MM.1S (cell line): ENCODE data around the gene CREB3L1.

ENCODE experiments used
- DNase-seq: peaks from one replicate; pipeline ENCODE4 v3.0.0-alpha.2; 2015
- H2AFZ ChIP-seq: fragments of 300-600 bp; sonication (generic); 2 replicates; pipeline ENCODE4 v1.6.0; 2016; ENCODE audit warnings: antibody characterized with exemption, low read length
- H3F3A ChIP-seq: fragments of 300-600 bp; sonication (generic); 2 replicates; pipeline ENCODE4 v1.6.1; 2016; ENCODE audit warnings: mild to moderate bottlenecking, antibody characterized with exemption, low read length, moderate library complexity, mixed read lengths; ENCODE audit not compliant: insufficient read depth
- H3K27ac ChIP-seq: fragments of 300-600 bp; sonication (generic); 2 replicates; pipeline ENCODE4 v1.5.1; 2016; ENCODE audit warnings: mild to moderate bottlenecking, low read length
- H3K27me3 ChIP-seq: fragments of 300-600 bp; sonication (generic); replicated peaks from 2 replicates; pipeline ENCODE4 v1.6.0; 2016; ENCODE audit warnings: low read length; ENCODE audit not compliant: insufficient read depth
- H3K36me3 ChIP-seq: fragments of 300-600 bp; sonication (generic); replicated peaks from 2 replicates; pipeline ENCODE4 v1.6.1; 2016; ENCODE audit warnings: mild to moderate bottlenecking, low read length, mixed read lengths; ENCODE audit not compliant: insufficient read depth
- H3K4me1 ChIP-seq: fragments of 300-600 bp; sonication (generic); 2 replicates; pipeline ENCODE4 v1.6.1; 2016; ENCODE audit warnings: low read length, mixed read lengths
- H3K4me2 ChIP-seq: fragments of 300-600 bp; sonication (generic); 2 replicates; pipeline ENCODE4 v1.6.0; 2016; ENCODE audit warnings: low read depth, low read length
- H3K4me3 ChIP-seq: fragments of 300-600 bp; sonication (generic); 2 replicates; pipeline ENCODE4 v1.5.1; 2016; ENCODE audit warnings: low read length, mixed read lengths
- H3K79me2 ChIP-seq: fragments of 300-600 bp; sonication (generic); 2 replicates; pipeline ENCODE4 v1.6.1; 2016; ENCODE audit warnings: mixed run types, low read length, mixed read lengths
- H3K9ac ChIP-seq: fragments of 300-600 bp; sonication (generic); 2 replicates; pipeline ENCODE4 v1.6.1; 2016; ENCODE audit warnings: low read length, mixed read lengths
- H3K9me2 ChIP-seq: fragments of 300-600 bp; sonication (generic); replicated peaks from 2 replicates; pipeline ENCODE4 v1.6.1; 2016; ENCODE audit warnings: mild to moderate bottlenecking, low read length, mixed read lengths; ENCODE audit not compliant: insufficient read depth
- H3K9me3 ChIP-seq: fragments of 300-600 bp; sonication (generic); replicated peaks from 2 replicates; pipeline ENCODE4 v1.6.1; 2016; ENCODE audit warnings: mild to moderate bottlenecking, low read length, mixed read lengths; ENCODE audit not compliant: insufficient read depth
- H4K20me1 ChIP-seq: fragments of 300-600 bp; sonication (generic); 2 replicates; pipeline ENCODE4 v1.6.1; 2016; ENCODE audit warnings: mild to moderate bottlenecking, low read length, moderate library complexity, mixed read lengths; ENCODE audit not compliant: insufficient read depth
- EZH2 ChIP-seq: fragments of 300-600 bp; sonication (generic); optimal IDR thresholded peaks from 2 replicates; pipeline ENCODE3; 2017; ENCODE audit warnings: low read depth, mild to moderate bottlenecking, antibody characterized with exemption, low read length, mixed read lengths
- EZH2phosphoT487 ChIP-seq: fragments of 300-600 bp; sonication (generic); IDR thresholded peaks from 2 replicates; pipeline ENCODE4 v1.6.1; 2018; ENCODE audit warnings: antibody characterized with exemption, low read length
- TF ChIP-seq, protein P1 (sequence below): fragments of 300-600 bp; sonication (generic); IDR thresholded peaks from 2 replicates; pipeline ENCODE4 v1.5.1; 2016; ENCODE audit warnings: antibody characterized with exemption, low read length, mixed read lengths

The CREB3L1 gene

GRCh38 chr11:46264976-46265375 lies 12.5 kb upstream of the CREB3L1 start:
- no peak overlapping the region for H3K27ac ChIP-seq
- no peak overlapping the region for H3K9ac ChIP-seq
- no peaks in the 10 kb centered on the region for H3K9me2 ChIP-seq
- no peak overlapping the region for H2AFZ ChIP-seq
- no peaks in the 10 kb centered on the region for H3K4me1 ChIP-seq
- H4K20me1 ChIP-seq = no peaks in the 10 kb centered on the region
- H3K4me2 ChIP-seq = no peak overlapping the region
- DNase-seq = no peak
- no peaks in the 10 kb centered on the region for H3K36me3 ChIP-seq
- no peak overlapping the region for H3K4me3 ChIP-seq
- no peak for TF ChIP-seq EZH2phosphoT487
- TF ChIP-seq, protein P1, sequence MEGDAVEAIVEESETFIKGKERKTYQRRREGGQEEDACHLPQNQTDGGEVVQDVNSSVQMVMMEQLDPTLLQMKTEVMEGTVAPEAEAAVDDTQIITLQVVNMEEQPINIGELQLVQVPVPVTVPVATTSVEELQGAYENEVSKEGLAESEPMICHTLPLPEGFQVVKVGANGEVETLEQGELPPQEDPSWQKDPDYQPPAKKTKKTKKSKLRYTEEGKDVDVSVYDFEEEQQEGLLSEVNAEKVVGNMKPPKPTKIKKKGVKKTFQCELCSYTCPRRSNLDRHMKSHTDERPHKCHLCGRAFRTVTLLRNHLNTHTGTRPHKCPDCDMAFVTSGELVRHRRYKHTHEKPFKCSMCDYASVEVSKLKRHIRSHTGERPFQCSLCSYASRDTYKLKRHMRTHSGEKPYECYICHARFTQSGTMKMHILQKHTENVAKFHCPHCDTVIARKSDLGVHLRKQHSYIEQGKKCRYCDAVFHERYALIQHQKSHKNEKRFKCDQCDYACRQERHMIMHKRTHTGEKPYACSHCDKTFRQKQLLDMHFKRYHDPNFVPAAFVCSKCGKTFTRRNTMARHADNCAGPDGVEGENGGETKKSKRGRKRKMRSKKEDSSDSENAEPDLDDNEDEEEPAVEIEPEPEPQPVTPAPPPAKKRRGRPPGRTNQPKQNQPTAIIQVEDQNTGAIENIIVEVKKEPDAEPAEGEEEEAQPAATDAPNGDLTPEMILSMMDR = no peak
- TF ChIP-seq EZH2 = no peak
- H3F3A ChIP-seq = no peaks in the 10 kb centered on the region
- H3K27me3 ChIP-seq = no peaks in the 10 kb centered on the region
- H3K79me2 ChIP-seq = no peaks in the 10 kb centered on the region
- H3K9me3 ChIP-seq = no peaks in the 10 kb centered on the region

DNA sequence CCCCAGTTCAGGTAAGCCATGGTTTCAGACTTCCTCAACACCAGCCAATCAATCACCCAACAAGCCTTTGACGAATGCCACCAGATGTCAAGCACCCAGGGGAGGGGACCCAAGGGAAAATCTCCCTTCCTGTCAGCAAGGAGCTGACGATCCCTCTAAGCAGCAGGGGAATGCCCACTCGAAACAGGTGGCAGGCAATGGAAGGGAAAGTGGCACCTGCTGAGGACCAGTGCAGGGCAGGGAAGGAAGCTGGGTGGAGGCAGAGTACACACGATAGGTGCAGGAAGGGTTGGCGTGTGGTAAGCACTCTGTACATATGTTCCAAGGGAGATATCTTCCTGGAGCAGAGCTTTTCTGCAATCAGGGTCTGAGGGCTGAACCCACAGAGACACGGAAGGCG lies 11.7 kb upstream of the CREB3L1 start:
- no peak overlapping the region for H3K27ac ChIP-seq
- H3K9me2 ChIP-seq = no peaks in the 10 kb centered on the region
- H3F3A ChIP-seq = no peaks in the 10 kb centered on the region
- no peak overlapping the region for H2AFZ ChIP-seq
- H3K4me3 ChIP-seq = no peak overlapping the region
- H3K4me1 ChIP-seq = no peaks in the 10 kb centered on the region
- no peaks in the 10 kb centered on the region for H3K27me3 ChIP-seq
- no peak overlapping the region for H3K9ac ChIP-seq
- no peaks in the 10 kb centered on the region for H3K36me3 ChIP-seq
- DNase-seq = no peak
- no peaks in the 10 kb centered on the region for H4K20me1 ChIP-seq
- H3K9me3 ChIP-seq = no peaks in the 10 kb centered on the region
- no peaks in the 10 kb centered on the region for H3K79me2 ChIP-seq
- H3K4me2 ChIP-seq = no peak overlapping the region
- TF ChIP-seq EZH2 = no peak
- TF ChIP-seq EZH2phosphoT487 = no peak
- TF ChIP-seq, protein P1 = no peak

DNA sequence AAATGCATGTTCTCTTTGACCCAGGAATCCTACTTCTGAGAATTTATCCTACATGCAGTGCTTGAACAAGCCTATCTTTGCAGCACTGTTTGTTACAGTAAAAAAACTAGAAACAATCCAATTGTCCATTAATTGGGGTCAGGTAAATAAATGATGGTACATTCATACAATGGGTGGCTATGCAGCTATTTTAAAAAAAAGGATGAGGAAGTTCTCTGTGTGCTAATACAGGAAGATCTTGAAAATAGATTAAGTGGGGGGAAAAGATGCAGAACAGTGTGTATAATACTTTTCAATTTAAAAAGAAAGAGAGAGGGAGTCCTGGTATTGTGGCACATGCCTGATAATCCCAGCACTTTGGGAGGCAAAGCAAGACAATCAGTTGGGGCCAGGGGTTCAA lies 9.5 kb upstream of the CREB3L1 start:
- H3K27me3 ChIP-seq = no peaks in the 10 kb centered on the region
- H3K36me3 ChIP-seq = no peaks in the 10 kb centered on the region
- no peaks in the 10 kb centered on the region for H3K9me3 ChIP-seq
- no peak overlapping the region for H3K4me3 ChIP-seq
- no peaks in the 10 kb centered on the region for H3K79me2 ChIP-seq
- TF ChIP-seq, protein P1 = no peak
- TF ChIP-seq EZH2 = no peak
- TF ChIP-seq EZH2phosphoT487 = no peak
- H3K4me1 ChIP-seq = no peaks in the 10 kb centered on the region
- no peaks in the 10 kb centered on the region for H4K20me1 ChIP-seq
- no peaks in the 10 kb centered on the region for H3K9me2 ChIP-seq
- no peak overlapping the region for H3K9ac ChIP-seq
- H3F3A ChIP-seq = no peaks in the 10 kb centered on the region
- H3K27ac ChIP-seq = no peak overlapping the region
- no peak for DNase-seq
- no peak overlapping the region for H2AFZ ChIP-seq
- H3K4me2 ChIP-seq = no peak overlapping the region

- no peaks in the 10 kb centered on the region for H3F3A ChIP-seq
- H3K79me2 ChIP-seq = no peaks in the 10 kb centered on the region
- H3K27me3 ChIP-seq = no peaks in the 10 kb centered on the region
- H4K20me1 ChIP-seq = no peaks in the 10 kb centered on the region
- no peak overlapping the region for H3K4me2 ChIP-seq
- no peak overlapping the region for H2AFZ ChIP-seq
- H3K4me3 ChIP-seq = no peak overlapping the region
- no peaks in the 10 kb centered on the region for H3K9me3 ChIP-seq
- H3K9ac ChIP-seq = no peak overlapping the region
- no peaks in the 10 kb centered on the region for H3K9me2 ChIP-seq
- no peaks in the 10 kb centered on the region for H3K4me1 ChIP-seq
- TF ChIP-seq EZH2phosphoT487 (no peak), EZH2 (no peak)
- TF ChIP-seq, protein P1 = no peak
- no peaks in the 10 kb centered on the region for H3K36me3 ChIP-seq
- H3K27ac ChIP-seq = no peak overlapping the region
- DNase-seq = no peak
These were observed 6.8 kb upstream of the CREB3L1 start for GRCh38 chr11:46270684-46271083.
